A673 (cell line): ENCODE measurements around the gene PARD6G. TPM values are rescaled to one million over a fixed set of nuclear protein-coding genes. Genes with fewer than 3 reads are reported as not detected.

ENCODE experiments used
- BruUV-seq: library from RNA; stranded (reverse); fragments of 400-500 nt; replicated peaks from 2 replicates; lab custom pipeline; 2021; lab: Mats Ljungman, UMichigan
- CTCF ChIA-PET: fragments of 300-600 bp; sonication (Branson Sonifier 250); formaldehyde crosslinking; loops from one replicate; lab custom pipeline; 2022; ENCODE audit warnings: antibody characterized with exemption; lab: Charles Lee
- POLR2A ChIA-PET: fragments of 300-600 bp; sonication (Branson Sonifier 250); formaldehyde crosslinking; loops from one replicate; lab custom pipeline; 2022; ENCODE audit warnings: antibody characterized with exemption; ENCODE audit not compliant: low non-redundant PET; lab: Charles Lee
- DNase-seq: peaks from one replicate; pipeline ENCODE4 v3.0.0-alpha.2; 2015; ENCODE audit warnings: low spot score
- H3K27ac ChIP-seq: fragments of 200-600 bp; sonication (generic); 2 replicates; pipeline ENCODE4 v1.5.1; 2016; ENCODE audit warnings: mixed run types, low read depth, mild to moderate bottlenecking, mixed read lengths, antibody characterized with exemption, low read length; ENCODE audit not compliant: poor library complexity, severe bottlenecking
- H3K27me3 ChIP-seq: fragments of 200-600 bp; sonication (generic); replicated peaks from 2 replicates; pipeline ENCODE4 v1.6.1; 2017; ENCODE audit warnings: mixed run types, low read depth, mild to moderate bottlenecking, mixed read lengths, antibody characterized with exemption, low read length; ENCODE audit not compliant: insufficient read depth, poor library complexity
- H3K36me3 ChIP-seq: fragments of 200-600 bp; sonication (generic); 2 replicates; pipeline ENCODE4 v1.6.1; 2016; ENCODE audit warnings: mixed run types, mild to moderate bottlenecking, mixed read lengths, antibody characterized with exemption, low read length; ENCODE audit not compliant: insufficient read depth, poor library complexity, severe bottlenecking
- H3K4me1 ChIP-seq: fragments of 200-600 bp; sonication (generic); 2 replicates; pipeline ENCODE4 v1.6.1; 2017; ENCODE audit warnings: mixed run types, mild to moderate bottlenecking, mixed read lengths, antibody characterized with exemption, low read length; ENCODE audit not compliant: insufficient read depth, poor library complexity, severe bottlenecking
- H3K4me3 ChIP-seq: fragments of 200-600 bp; sonication (generic); 2 replicates; pipeline ENCODE4 v1.5.1; 2016; ENCODE audit warnings: low read depth, mixed run types, mild to moderate bottlenecking, mixed read lengths, low read length; ENCODE audit not compliant: poor library complexity, severe bottlenecking
- H3K9me3 ChIP-seq: fragments of 200-600 bp; sonication (generic); 2 replicates; pipeline ENCODE4 v1.6.1; 2016; ENCODE audit warnings: mixed run types, low read depth, mild to moderate bottlenecking, mixed read lengths, antibody characterized with exemption, low read length; ENCODE audit not compliant: poor library complexity, severe bottlenecking
- CTCF ChIP-seq: fragments of 300-800, 200-600 bp; sonication (generic); conservative IDR thresholded peaks from 2 replicates; pipeline ENCODE4 v1.5.1; 2017; ENCODE audit warnings: low read depth, mild to moderate bottlenecking, antibody characterized with exemption, low read length, moderate library complexity, mixed read lengths
- EZH2 ChIP-seq: fragments of 200-600 bp; sonication (generic); IDR thresholded peaks from 2 replicates; pipeline ENCODE4 v1.6.1; 2017; ENCODE audit warnings: borderline replicate concordance, low read depth, mild to moderate bottlenecking, mixed read lengths, antibody characterized with exemption, low read length; ENCODE audit not compliant: poor library complexity, severe bottlenecking
- intact Hi-C: fragments of 100-400 bp; cut with micrococcal nuclease; formaldehyde crosslinking; loops from one replicate; pipeline ENCODE4 v1.10.0; 2022; ENCODE audit not compliant: unreplicated experiment
- total RNA-seq: library from RNA; stranded (reverse); gene quantifications from 2 replicates; pipeline ENCODE4 v1.2.3, GENCODE V29; 2021

Gene PARD6G
- total RNA-seq, 1 experiment from 2014 or later, result 7.9 TPM

- Histone ChIP-seq H3K4me1 (no peaks in the 10 kb centered on the region), H3K9me3 (no peaks in the 10 kb centered on the region), H3K36me3 (no peaks in the 10 kb centered on the region), H3K27me3 (no peaks in the 10 kb centered on the region), H3K4me3 (no peak overlapping the region), H3K27ac (no peak overlapping the region)
- ChIA-PET POLR2A (no interaction called here), CTCF (no interaction called here)
- TF ChIP-seq CTCF (no peak), EZH2 (no peak)
- no peak for DNase-seq
- no TSS peak for BruUV-seq
- intact Hi-C loops, result no loop called here
Measured at GRCh38 chr18:80191907-80192652, 55.2 kb downstream of the PARD6G start.

GRCh38 chr18:80191264-80191663, 56.0 kb downstream of the PARD6G start:
- Histone ChIP-seq H3K27ac (no peak overlapping the region), H3K4me1 (no peaks in the 10 kb centered on the region), H3K27me3 (no peaks in the 10 kb centered on the region), H3K36me3 (no peaks in the 10 kb centered on the region), H3K9me3 (no peaks in the 10 kb centered on the region), H3K4me3 (no peak overlapping the region)
- BruUV-seq, result no TSS peak
- intact Hi-C loops, result no loop called here
- TF ChIP-seq EZH2 (no peak), CTCF (no peak)
- DNase-seq, result no peak
- POLR2A ChIA-PET, result no interaction called here
- CTCF ChIA-PET, result no interaction called here

- Histone ChIP-seq H3K27me3 (no peaks in the 10 kb centered on the region), H3K27ac (no peak overlapping the region), H3K9me3 (no peaks in the 10 kb centered on the region), H3K4me1 (no peaks in the 10 kb centered on the region), H3K4me3 (no peak overlapping the region), H3K36me3 (no peaks in the 10 kb centered on the region)
- no peak for DNase-seq
- intact Hi-C loops, result no loop called here
- POLR2A ChIA-PET, result no interaction called here
- CTCF ChIA-PET, result no interaction called here
- TF ChIP-seq CTCF (no peak), EZH2 (no peak)
- no TSS peak for BruUV-seq
Measured at GRCh38 chr18:80190311-80190710, 57.0 kb downstream of the PARD6G start.
